Adrenal gland (tissue), 12 donors: ENCODE results near the gene CGB1. TPM values are rescaled to one million over a fixed set of nuclear protein-coding genes. Genes with fewer than 3 reads are reported as not detected.
"Not testable (repeated sequence)": the region's sequence is repeated elsewhere in the genome, so short reads cannot be mapped to it uniquely, and the experiment has no call there.

ENCODE experiments used
- DNase-seq, 7 donors: peaks; one replicate each; pipeline ENCODE4 v3.0.0-alpha.2; 2019 to 2020
- H3K27ac ChIP-seq, 5 donors: fragments of 200-600 bp; sonication (generic) in 4 of 5; 1 replicate in 3 of 5; 2 replicates in 2 of 5; pipeline versions ENCODE4 v1.5.1 to v1.8.0; 2016 to 2020; ENCODE audit warnings: mild to moderate bottlenecking in 1 of 5
- H3K27me3 ChIP-seq: fragments of 200-600 bp; 2 replicates; pipeline ENCODE4 v1.8.0; 2021
- H3K36me3 ChIP-seq, 2 donors: fragments of 200-600 bp; replicated peaks in 1 of 2; 1 replicate in 1 of 2; 2 replicates in 1 of 2; pipeline versions ENCODE4 v1.5.1 to v1.8.0; 2018 to 2022
- H3K4me1 ChIP-seq, 2 donors: fragments of 200-600 bp; replicated peaks in 1 of 2; 1 replicate in 1 of 2; 2 replicates in 1 of 2; pipeline versions ENCODE4 v1.5.1 to v1.8.0; 2018 to 2021
- H3K4me3 ChIP-seq, 4 donors: fragments of 200-600 bp; sonication (generic) in 3 of 4; one replicate each; pipeline ENCODE4 v1.5.1; 2016 to 2018
- H3K9me3 ChIP-seq, 3 donors: fragments of 200-600 bp; sonication (generic) in 1 of 3; replicated peaks in 1 of 3; 1 replicate in 2 of 3; 2 replicates in 1 of 3; pipeline versions ENCODE4 v1.5.1 to v1.8.0; 2016 to 2021
- POLR2A ChIP-seq, 2 donors: fragments of 450-650 bp; IDR thresholded peaks; one replicate each; pipeline ENCODE4 v1.6.1; 2017; ENCODE audit warnings: antibody characterized with exemption in 2 of 2, mild to moderate bottlenecking in 2 of 2, moderate library complexity in 1 of 2
- WGBS, 4 donors: extraction: QIAGEN DNeasy Blood & Tissue Kit in 2 of 4; methylation state at CpG; one replicate each; pipeline versions ENCODE4 v1.1.5 to v1.1.7; 2013 to 2017; 5-methylcytosine and 5-hydroxymethylcytosine counted together
- intact Hi-C, 2 donors: fragments of 100-400 bp; cut with DNase I; formaldehyde crosslinking; loops; one replicate each; pipeline versions ENCODE4 v1.14.1 to v1.15.0; 2022 to 2023
- polyA plus RNA-seq, 3 donors: library from polyadenylated mRNA; stranded (reverse); fragments of 200-250 nt in 2 of 3; fragments of 350-450 nt in 1 of 3; fragmentation: Illumina TruSeq in 1 of 3; extraction: RNeasy Lipid Tissue Mini Kit (QIAGEN cat#74804) in 1 of 3; gene quantifications; one replicate each; pipeline ENCODE4 v1.2.3, GENCODE V29; 2013 to 2014
- total RNA-seq, 9 donors: library from RNA; depleted of rRNA in 4 of 9; stranded (reverse); fragments of >200 nt in 4 of 9; fragments of 120-200 nt in 1 of 9; fragmentation: NEBNext Ultra II Directional in 1 of 9; extraction: Animal tissue kit (Norgen Biotek cat#: 25700) in 1 of 9; gene quantifications; one replicate each; pipeline versions ENCODE4 v1.1.0 to v1.2.4, GENCODE V29; 2013 to 2023
- TF ChIP-seq, protein P1 (sequence below), 6 experiments: fragments of 450-650 bp in 4 of 6; fragments of 200-600 bp in 2 of 6; sonication (generic) in 1 of 6; IDR thresholded peaks; 1 replicate in 5 of 6; 2 replicates in 1 of 6; pipeline versions ENCODE4 v1.5.1 to v1.8.0; 2016 to 2021; ENCODE audit warnings: antibody characterized with exemption in 6 of 6, mild to moderate bottlenecking in 2 of 6, moderate library complexity in 1 of 6
- donor health status: healthy with polysubstance abuse.
- donor health status: Bipolar disorder and iron deficiency.
- donor health status: DM: yes; HTN: yes; CAD: no.
- donor health status: DM: no; HTN: no; CAD: no.
- donor health status: DM: no; HTN: no; CAD: no.
- donor health status: DM: yes; HTN: yes; CAD: no.

Gene CGB1
- total and polyA plus RNA-seq, 12 donors, result 0.53 TPM; not detected in 11

DNA sequence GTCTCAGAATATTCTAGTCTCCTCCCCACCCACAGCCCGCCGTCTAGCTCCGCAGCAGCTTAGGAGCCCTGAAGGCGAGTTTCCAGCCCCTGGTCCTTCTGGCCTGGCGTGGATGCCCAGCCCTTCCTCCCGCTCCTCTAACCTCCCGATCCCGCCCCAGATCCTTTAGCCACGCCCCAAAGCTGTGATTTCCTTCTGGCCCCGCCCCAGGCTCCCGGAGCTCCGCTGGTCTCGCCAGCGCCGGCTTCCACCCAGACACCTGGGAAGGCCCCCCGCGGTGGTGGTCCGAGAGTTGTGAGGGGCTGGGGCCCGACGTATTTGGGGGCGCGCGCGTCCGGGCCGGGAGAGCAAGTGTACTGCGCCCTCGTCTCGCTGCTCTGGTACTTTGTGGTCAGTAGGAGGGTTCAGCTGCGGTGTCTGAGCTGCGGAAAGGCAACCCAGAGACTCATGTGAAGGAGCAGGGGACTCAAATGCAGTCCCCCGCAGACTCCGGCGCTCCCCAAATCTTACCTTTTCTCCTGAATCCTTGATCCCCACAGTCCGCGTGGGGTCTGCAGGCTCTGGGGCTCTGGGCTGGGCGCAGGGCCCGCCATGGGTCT lies 21.0 kb upstream of the CGB1 start, which contains the start of gene CGB7:
Gene CGB7, minus strand, starts transcription at position 114 of the 599 bp plus-strand sequence. CDS start 2,374 bp downstream, outside the sequence.
- no peak for TF ChIP-seq POLR2A (IDR thresholded peaks at IDR 0.05)
- TF ChIP-seq, protein P1, sequence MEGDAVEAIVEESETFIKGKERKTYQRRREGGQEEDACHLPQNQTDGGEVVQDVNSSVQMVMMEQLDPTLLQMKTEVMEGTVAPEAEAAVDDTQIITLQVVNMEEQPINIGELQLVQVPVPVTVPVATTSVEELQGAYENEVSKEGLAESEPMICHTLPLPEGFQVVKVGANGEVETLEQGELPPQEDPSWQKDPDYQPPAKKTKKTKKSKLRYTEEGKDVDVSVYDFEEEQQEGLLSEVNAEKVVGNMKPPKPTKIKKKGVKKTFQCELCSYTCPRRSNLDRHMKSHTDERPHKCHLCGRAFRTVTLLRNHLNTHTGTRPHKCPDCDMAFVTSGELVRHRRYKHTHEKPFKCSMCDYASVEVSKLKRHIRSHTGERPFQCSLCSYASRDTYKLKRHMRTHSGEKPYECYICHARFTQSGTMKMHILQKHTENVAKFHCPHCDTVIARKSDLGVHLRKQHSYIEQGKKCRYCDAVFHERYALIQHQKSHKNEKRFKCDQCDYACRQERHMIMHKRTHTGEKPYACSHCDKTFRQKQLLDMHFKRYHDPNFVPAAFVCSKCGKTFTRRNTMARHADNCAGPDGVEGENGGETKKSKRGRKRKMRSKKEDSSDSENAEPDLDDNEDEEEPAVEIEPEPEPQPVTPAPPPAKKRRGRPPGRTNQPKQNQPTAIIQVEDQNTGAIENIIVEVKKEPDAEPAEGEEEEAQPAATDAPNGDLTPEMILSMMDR (IDR thresholded peaks at IDR 0.05), result no peak
- no peaks in the 10 kb centered on the region for H3K9me3 ChIP-seq
- no peaks in the 10 kb centered on the region for H3K36me3 ChIP-seq
- H3K27ac ChIP-seq, result no peak within 1 kb of the TSS
- intact Hi-C loops, result no loop called here
- peak; percentile 30 to 74 (median 66) for DNase-seq
- peaks cover 5% of the 10 kb centered on the region for H3K27me3 ChIP-seq
- H3K4me3 ChIP-seq, result peak within 1 kb of the TSS in 1 of 4 donors; percentile 48
- peaks cover 0 to 22% of the 10 kb centered on the region in 2 donors for H3K4me1 ChIP-seq
- WGBS, 4 donors, result 3 to 28% (median 5%) methylated on average over 5 to 38 of the region's 38 CpGs

DNA sequence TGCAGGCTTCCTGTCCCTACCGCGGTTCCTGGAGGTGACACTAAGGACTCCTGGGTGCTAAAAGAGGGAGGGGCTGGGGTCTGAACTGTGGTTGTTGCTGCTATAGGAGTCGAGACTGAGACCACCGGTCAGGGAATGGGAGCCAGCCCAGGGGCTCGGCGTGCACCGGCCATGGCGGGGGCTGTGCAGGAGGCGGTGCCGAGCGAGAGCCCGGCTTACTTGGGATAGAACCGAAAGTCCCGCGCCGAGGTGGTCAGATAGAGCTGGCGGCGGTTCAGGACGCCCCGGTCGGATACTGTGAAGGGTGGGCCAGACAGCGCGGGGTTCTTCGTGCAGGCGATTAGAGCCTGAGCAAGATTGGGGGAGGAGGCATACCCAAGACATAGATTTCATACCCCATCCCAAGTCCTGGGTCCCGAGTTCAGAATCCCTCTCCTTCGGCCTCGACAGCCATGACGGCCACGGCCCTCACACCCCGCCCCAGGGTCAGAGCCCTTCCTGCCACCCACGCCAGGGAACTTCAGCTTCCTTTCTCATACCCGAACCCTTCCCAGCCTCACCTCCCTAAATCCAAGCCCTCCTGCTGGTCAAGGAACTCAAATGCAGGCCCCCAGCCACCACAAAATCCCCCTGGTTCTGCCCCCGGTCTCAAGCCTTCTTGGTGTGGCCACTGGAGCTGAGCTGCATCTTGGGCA lies 20.4 kb upstream of the CGB1 start:
- H3K36me3 ChIP-seq, H3K9me3 ChIP-seq, intact Hi-C loops, H3K27ac ChIP-seq, H3K27me3 ChIP-seq, DNase-seq: not testable (repeated sequence)
- H3K4me1 ChIP-seq, result peaks cover 0 to 22% of the 10 kb centered on the region in 2 donors
- H3K4me3 ChIP-seq, result peak overlapping the region in 1 of 4 donors; percentile 48
- whole genome bisulfite sequencing, 4 donors, result 13 to 21% (median 18%) methylated on average over 20 to 34 of the region's 34 CpGs

DNA sequence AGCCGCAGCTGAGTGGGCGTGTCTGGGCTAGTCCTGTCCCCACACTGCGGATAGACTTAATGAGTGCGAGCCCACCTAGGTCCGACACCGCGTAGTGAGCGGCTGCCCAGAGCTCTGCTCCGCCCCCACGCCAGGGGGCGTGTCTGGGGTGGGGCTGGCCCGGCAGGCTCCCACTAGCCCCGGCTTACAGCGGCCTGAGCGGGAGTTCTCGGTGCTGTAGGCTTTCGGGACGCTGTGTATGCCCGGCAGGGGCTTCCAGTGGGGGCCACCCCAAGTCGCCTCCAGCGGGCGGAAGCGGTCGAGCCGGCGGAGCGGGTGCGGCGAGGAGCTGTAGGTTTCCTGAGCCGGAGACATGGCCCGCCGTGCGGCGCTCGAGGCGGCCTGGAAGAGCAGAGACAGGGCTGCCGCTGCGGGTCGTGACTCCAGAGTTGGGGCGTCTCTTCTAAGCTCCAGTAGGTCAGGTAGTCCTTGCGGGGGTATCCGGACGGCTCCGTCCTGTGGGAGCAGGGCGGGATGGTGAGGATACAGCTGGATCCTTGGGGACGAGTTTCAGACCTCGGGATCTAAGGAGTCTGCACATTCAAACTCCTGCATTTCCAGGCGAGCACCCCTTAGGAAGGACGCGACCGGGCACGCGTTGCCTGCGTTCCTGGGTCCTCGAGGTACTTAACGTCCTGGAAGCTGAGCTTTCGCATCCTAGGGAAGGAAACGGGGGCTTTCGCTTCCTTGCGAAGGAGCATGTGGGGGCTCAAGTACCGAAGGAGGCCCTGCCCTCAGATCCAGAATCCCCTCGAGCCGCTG lies 19.6 kb upstream of the CGB1 start:
- H3K9me3 ChIP-seq, result no peaks in the 10 kb centered on the region
- no peaks in the 10 kb centered on the region for H3K36me3 ChIP-seq
- peak overlapping the region in 2 of 4 donors; percentile 6 to 48 for H3K4me3 ChIP-seq
- TF ChIP-seq POLR2A (IDR thresholded peaks at IDR 0.05), result no peak
- TF ChIP-seq, protein P1 (IDR thresholded peaks at IDR 0.05), result peak in 3 of 6 experiments; percentile 22 to 34 (median 24)
- WGBS, 4 donors, result 0 to 2% (median 2%) methylated on average over 5 to 63 of the region's 63 CpGs
- H3K27me3 ChIP-seq, result peaks cover 5% of the 10 kb centered on the region
- H3K27ac ChIP-seq, result no peak overlapping the region
- intact Hi-C loops, result no loop called here
- DNase-seq, result peak in 6 of 7 donors; percentile 26 to 56 (median 46)
- H3K4me1 ChIP-seq, result peaks cover 0 to 22% of the 10 kb centered on the region in 2 donors

DNA sequence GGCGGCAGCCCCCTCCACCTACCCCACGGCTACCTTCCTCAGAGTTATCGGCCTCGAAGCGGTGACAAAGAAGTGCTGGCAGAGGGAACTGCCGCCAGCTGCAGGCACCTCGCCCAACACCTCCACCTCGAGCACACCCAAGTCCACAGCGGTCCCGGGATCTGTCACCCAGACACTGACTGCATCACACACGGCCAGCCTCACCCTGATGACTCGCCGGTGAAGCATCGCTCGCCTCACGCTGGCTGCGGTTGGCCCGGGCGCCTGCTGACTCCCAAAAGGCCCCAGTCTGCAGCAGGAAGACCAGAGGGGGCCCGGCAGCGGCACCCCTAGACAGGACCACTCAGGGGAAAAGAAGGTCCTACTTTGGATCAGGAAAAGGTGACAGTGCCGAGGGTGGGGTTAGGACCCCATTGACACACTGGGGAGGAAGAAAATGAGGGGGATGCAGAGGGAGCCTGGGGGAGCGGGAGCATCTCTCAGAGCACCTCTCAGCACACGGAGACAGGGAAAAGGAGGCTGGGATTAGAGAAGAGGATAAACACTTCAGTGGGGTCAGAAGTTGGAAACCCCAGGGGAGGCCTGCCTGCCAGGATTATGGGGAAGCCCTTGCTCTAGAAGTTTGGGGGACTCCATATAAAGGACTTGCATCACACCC lies 13.8 kb upstream of the CGB1 start:
- 72 to 81% (median 77%) methylated on average over 11 to 24 of the region's 24 CpGs for WGBS, 4 donors
- H3K4me3 ChIP-seq, H3K4me1 ChIP-seq, H3K36me3 ChIP-seq, H3K27me3 ChIP-seq, DNase-seq, intact Hi-C loops, H3K9me3 ChIP-seq, H3K27ac ChIP-seq: not testable (repeated sequence)

DNA sequence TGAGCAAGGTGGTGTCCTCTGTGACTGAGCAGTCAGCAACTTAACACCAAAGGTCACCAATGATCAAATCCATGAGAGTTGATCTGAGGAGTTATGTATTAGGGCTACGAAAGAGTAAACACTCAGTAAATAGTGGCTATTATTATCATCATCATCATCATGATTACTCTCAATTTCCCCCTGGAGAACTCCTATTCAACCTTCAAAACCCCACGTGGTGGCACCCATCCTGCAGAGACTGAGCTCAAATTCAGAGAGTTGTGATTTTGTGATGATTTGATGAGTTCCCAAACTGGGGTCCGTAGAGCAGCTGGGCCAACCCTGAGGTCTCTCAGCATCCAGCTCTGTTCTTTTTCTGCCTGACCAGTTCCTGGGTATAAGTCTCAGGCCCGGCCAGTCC lies 13.1 kb upstream of the CGB1 start:
- H3K4me3 ChIP-seq, DNase-seq, H3K36me3 ChIP-seq, H3K9me3 ChIP-seq, H3K4me1 ChIP-seq, H3K27ac ChIP-seq, H3K27me3 ChIP-seq, intact Hi-C loops: not testable (repeated sequence)
- 66 to 80% (median 79%) methylated on average over 2 to 3 of the region's 4 CpGs for WGBS, 4 donors

DNA sequence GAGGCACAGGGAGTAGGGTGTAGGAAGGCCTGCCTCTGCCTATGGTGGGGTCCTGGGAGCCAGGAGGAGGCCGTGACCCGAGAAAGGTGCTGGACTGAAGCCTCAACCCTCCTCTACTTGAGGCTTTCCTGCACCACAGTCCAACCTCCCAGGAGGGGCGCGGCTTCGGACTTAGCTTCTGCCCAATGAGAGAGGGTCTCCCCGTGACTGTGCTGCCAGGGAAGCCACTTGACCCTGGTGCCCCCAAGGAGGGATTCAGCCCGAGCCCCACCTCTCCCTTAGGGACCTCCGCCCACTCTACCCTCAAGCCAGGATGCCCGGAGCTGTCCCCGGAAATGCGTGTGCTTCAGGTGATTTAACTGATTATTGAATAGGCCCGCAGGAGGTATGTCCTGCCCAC lies 12.3 kb upstream of the CGB1 start, which contains the start of gene CGB8:
Gene CGB8, minus strand, starts transcription at position 101 of the 400 bp plus-strand sequence. CDS start 372 bp downstream, outside the sequence.
- H3K27me3 ChIP-seq, H3K27ac ChIP-seq, H3K4me1 ChIP-seq, intact Hi-C loops, H3K4me3 ChIP-seq, H3K9me3 ChIP-seq, H3K36me3 ChIP-seq, DNase-seq: not testable (repeated sequence)
- WGBS, 4 donors, result 80 to 100% (median 85%) methylated on average over 3 to 10 of the region's 12 CpGs

DNA sequence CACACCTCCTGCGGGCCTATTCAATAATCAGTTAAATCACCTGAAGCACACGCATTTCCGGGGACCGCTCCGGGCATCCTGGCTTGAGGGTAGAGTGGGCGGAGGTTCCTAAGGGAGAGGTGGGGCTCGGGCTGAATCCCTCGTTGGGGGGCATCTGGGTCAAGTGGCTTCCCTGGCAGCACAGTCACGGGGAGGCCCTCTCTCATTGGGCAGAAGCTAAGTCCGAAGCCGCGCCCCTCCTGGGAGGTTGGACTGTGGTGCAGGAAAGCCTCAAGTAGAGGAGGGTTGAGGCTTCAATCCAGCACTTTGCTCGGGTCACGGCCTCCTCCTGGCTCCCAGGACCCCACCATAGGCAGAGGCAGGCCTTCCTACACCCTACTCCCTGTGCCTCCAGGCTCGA lies 6.9 kb upstream of the CGB1 start, which contains the start of gene CGB5:
Gene CGB5, plus strand, starts transcription at position 301 of the 400 bp plus-strand sequence. CDS start 362 bp downstream, outside the sequence.
- H3K4me1 ChIP-seq, H3K4me3 ChIP-seq, H3K9me3 ChIP-seq, DNase-seq, intact Hi-C loops, H3K36me3 ChIP-seq, H3K27me3 ChIP-seq, H3K27ac ChIP-seq: not testable (repeated sequence)
- WGBS, 4 donors, result 60 to 86% (median 78%) methylated on average over 6 to 14 of the region's 15 CpGs

DNA sequence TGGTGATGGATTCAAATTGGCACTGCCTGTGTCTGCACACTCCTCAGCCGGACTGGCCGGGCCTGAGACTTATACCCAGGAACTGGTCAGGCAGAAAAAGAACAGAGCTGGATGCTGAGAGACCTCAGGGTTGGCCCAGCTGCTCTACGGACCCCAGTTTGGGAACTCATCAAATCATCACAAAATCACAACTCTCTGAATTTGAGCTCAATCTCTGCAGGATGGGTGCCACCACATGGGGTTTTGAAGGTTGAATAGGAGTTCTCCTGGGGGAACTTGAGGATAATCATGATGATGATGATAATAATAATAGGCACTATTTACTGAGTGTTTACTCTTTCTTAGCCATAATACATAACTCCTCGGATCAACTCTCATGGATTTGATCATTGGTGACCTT lies 6.0 kb upstream of the CGB1 start:
- H3K36me3 ChIP-seq, H3K27me3 ChIP-seq, H3K27ac ChIP-seq, DNase-seq, H3K4me3 ChIP-seq, H3K4me1 ChIP-seq, H3K9me3 ChIP-seq, intact Hi-C loops: not testable (repeated sequence)
- WGBS, 4 donors, result 68 to 91% (median 78%) methylated on average over 2 to 3 of the region's 4 CpGs
